ENCODE measurements around the gene ADORA2A. TPM values are rescaled to one million over a fixed set of nuclear protein-coding genes. Genes with fewer than 3 reads are reported as not detected.
A peak's percentile ranks its signal among the peaks of the same experiment; 100 is the strongest.

The ADORA2A gene
- total RNA-seq, 1 experiment from 2014 or later: 2.9 TPM

DNA sequence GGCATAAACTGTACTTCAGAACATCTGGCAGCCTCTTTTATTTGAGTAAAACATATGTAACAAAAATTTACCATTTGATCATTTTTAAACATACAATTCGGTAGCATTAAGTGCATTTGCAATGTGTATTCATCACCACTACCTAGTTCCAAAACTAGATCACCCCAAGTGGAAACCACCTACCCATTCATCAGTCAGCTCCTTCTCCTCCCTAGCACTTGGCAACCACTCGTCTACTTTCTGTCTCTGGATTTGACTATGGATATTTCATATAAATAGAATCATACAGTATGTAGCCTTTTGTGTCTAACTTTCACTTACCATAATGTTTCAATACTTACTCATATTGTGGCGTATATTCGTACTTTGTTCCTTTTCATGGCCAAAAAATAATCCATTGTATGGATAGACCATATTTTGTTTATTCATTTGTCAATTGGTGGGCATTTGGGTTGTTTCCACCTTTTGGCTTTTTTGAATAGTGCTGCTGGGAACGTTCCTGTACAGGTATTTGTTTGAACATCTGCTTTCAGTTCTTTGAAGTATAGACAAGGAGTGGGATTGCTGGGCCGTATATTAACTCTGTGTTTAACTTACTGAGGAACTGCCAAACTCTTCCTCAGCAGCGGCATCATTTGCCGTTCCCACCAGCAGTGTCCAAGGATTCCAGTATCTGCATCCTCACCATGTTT lies 27.2 kb upstream of the ADORA2A start:
- no TSS peak for BruUV-seq (replicated peaks)
- Mint-ChIP-seq H3K36me3 (ENCODE audit: insufficient read depth, unreplicated experiment) (peaks cover 24% of the 10 kb centered on the region), H3K27ac (ENCODE audit: unreplicated experiment) (peak overlapping the region; percentile 14), H3K4me3 (ENCODE audit: low read depth, unreplicated experiment) (no peak overlapping the region), H3K27me3 (ENCODE audit: unreplicated experiment) (no peaks in the 10 kb centered on the region), H3K9me3 (ENCODE audit: low read depth, unreplicated experiment) (no peaks in the 10 kb centered on the region), H3K4me1 (ENCODE audit: low read depth, unreplicated experiment) (peaks cover 50% of the 10 kb centered on the region)
- CTCF ChIA-PET: interaction anchor here (0.6 to 0.9 kb wide), 2 partner anchors 7 to 133 kb away, joined by 3 to 4 read pairs; no protein-coding TSS in a partner anchor
- intact Hi-C loops (cut with micrococcal nuclease; ENCODE audit: unreplicated experiment): no loop called here
- no peak for DNase-seq
- no peak for TF ChIP-seq CTCF (IDR thresholded peaks at IDR 0.05; ENCODE audit: unreplicated experiment)

- no peak for TF ChIP-seq CTCF (IDR thresholded peaks at IDR 0.05; ENCODE audit: unreplicated experiment)
- DNase-seq: no peak
- Mint-ChIP-seq H3K4me1 (ENCODE audit: low read depth, unreplicated experiment) (peaks cover 50% of the 10 kb centered on the region), H3K36me3 (ENCODE audit: insufficient read depth, unreplicated experiment) (peaks cover 24% of the 10 kb centered on the region), H3K9me3 (ENCODE audit: low read depth, unreplicated experiment) (no peaks in the 10 kb centered on the region), H3K4me3 (ENCODE audit: low read depth, unreplicated experiment) (no peak overlapping the region), H3K27ac (ENCODE audit: unreplicated experiment) (peak overlapping the region; percentile 78), H3K27me3 (ENCODE audit: unreplicated experiment) (no peaks in the 10 kb centered on the region)
- intact Hi-C loops (cut with micrococcal nuclease; ENCODE audit: unreplicated experiment): no loop called here
- BruUV-seq (replicated peaks): TSS peak; percentile 51
- CTCF ChIA-PET: no interaction called here
These were observed 26.4 kb upstream of the ADORA2A start for GRCh38 chr22:24400726-24401596.

- H3K27me3 Mint-ChIP-seq (ENCODE audit: unreplicated experiment): no peaks in the 10 kb centered on the region
- no TSS peak for BruUV-seq (replicated peaks)
- peaks cover 50% of the 10 kb centered on the region for H3K4me1 Mint-ChIP-seq (ENCODE audit: low read depth, unreplicated experiment)
- H3K9me3 Mint-ChIP-seq (ENCODE audit: low read depth, unreplicated experiment): no peaks in the 10 kb centered on the region
- TF ChIP-seq CTCF (IDR thresholded peaks at IDR 0.05; ENCODE audit: unreplicated experiment): no peak
- CTCF ChIA-PET: interaction anchor here (0.6 to 2.6 kb wide), 6 partner anchors 8 to 717 kb away, joined by 3 to 9 read pairs (median 4); no protein-coding TSS in a partner anchor
- peak overlapping the region; percentile 40 for H3K4me3 Mint-ChIP-seq (ENCODE audit: low read depth, unreplicated experiment)
- H3K27ac Mint-ChIP-seq (ENCODE audit: unreplicated experiment): peak overlapping the region; percentile 78
- DNase-seq: no peak
- peaks cover 24% of the 10 kb centered on the region for H3K36me3 Mint-ChIP-seq (ENCODE audit: insufficient read depth, unreplicated experiment)
- intact Hi-C loops (cut with micrococcal nuclease; ENCODE audit: unreplicated experiment): no loop called here
These were observed 25.4 kb upstream of the ADORA2A start for GRCh38 chr22:24401931-24402367.

GRCh38 chr22:24402460-24403192 lies 24.8 kb upstream of the ADORA2A start:
- BruUV-seq (replicated peaks): no TSS peak
- intact Hi-C loops (cut with micrococcal nuclease; ENCODE audit: unreplicated experiment): no loop called here
- TF ChIP-seq CTCF (IDR thresholded peaks at IDR 0.05; ENCODE audit: unreplicated experiment): no peak
- CTCF ChIA-PET: interaction anchor here (0.6 to 2.6 kb wide), 10 partner anchors 9 to 717 kb away, joined by 3 to 9 read pairs (median 3); no protein-coding TSS in a partner anchor
- H3K4me1 Mint-ChIP-seq (ENCODE audit: low read depth, unreplicated experiment): peaks cover 50% of the 10 kb centered on the region
- DNase-seq: peak; percentile 82
- no peaks in the 10 kb centered on the region for H3K9me3 Mint-ChIP-seq (ENCODE audit: low read depth, unreplicated experiment)
- peak overlapping the region; percentile 78 for H3K27ac Mint-ChIP-seq (ENCODE audit: unreplicated experiment)
- no peaks in the 10 kb centered on the region for H3K27me3 Mint-ChIP-seq (ENCODE audit: unreplicated experiment)
- H3K36me3 Mint-ChIP-seq (ENCODE audit: insufficient read depth, unreplicated experiment): peaks cover 24% of the 10 kb centered on the region
- peak overlapping the region; percentile 40 for H3K4me3 Mint-ChIP-seq (ENCODE audit: low read depth, unreplicated experiment)

Data from Calu3 (cell line).